Thymus (tissue), 11 donors: ENCODE measurements around the gene ZBTB25. TPM values are rescaled to one million over a fixed set of nuclear protein-coding genes. Genes with fewer than 3 reads are reported as not detected.

ENCODE experiments used
- DNase-seq, 9 donors: peaks; one replicate each; pipeline ENCODE4 v3.0.0-alpha.2; 2013; ENCODE audit warnings: low spot score in 9 of 9, low read depth in 6 of 9, missing footprints in 1 of 9
- H3K27ac ChIP-seq, 2 donors: one replicate each; pipeline ENCODE4 v1.5.1; 2013; ENCODE audit warnings: control low read depth in 1 of 2, low read depth in 1 of 2, low read length in 1 of 2, mild to moderate bottlenecking in 1 of 2, moderate library complexity in 1 of 2
- H3K27me3 ChIP-seq, 2 donors: one replicate each; pipeline ENCODE4 v1.5.1; 2013; ENCODE audit warnings: low read length in 1 of 2; ENCODE audit not compliant: control insufficient read depth in 2 of 2, insufficient read depth in 1 of 2
- H3K36me3 ChIP-seq, 2 donors: one replicate each; pipeline ENCODE4 v1.5.1; 2013; ENCODE audit warnings: low read length in 1 of 2, mild to moderate bottlenecking in 1 of 2, moderate library complexity in 1 of 2; ENCODE audit not compliant: control insufficient read depth in 2 of 2, insufficient read depth in 2 of 2
- H3K4me1 ChIP-seq, 2 donors: one replicate each; pipeline ENCODE4 v1.5.1; 2013; ENCODE audit warnings: low read length in 2 of 2; ENCODE audit not compliant: control insufficient read depth in 2 of 2, insufficient read depth in 2 of 2
- H3K4me3 ChIP-seq, 2 donors: one replicate each; pipeline ENCODE4 v1.5.1; 2013; ENCODE audit warnings: low read length in 2 of 2, control low read depth in 1 of 2, mild to moderate bottlenecking in 1 of 2
- H3K9me3 ChIP-seq, 2 donors: one replicate each; pipeline ENCODE4 v1.5.1; 2013; ENCODE audit warnings: low read length in 1 of 2, mild to moderate bottlenecking in 1 of 2; ENCODE audit not compliant: control insufficient read depth in 2 of 2, insufficient read depth in 1 of 2
- WGBS: extraction: QIAGEN DNeasy Blood & Tissue Kit; methylation state at CpG from one replicate; pipeline ENCODE4 v1.1.7; 2013; 5-methylcytosine and 5-hydroxymethylcytosine counted together
- polyA plus RNA-seq: library from polyadenylated mRNA; stranded (reverse); fragments of 200-250 nt; gene quantifications from one replicate; pipeline ENCODE4 v1.2.3, GENCODE V29; 2013
- total RNA-seq: library from RNA; stranded (reverse); fragments of 120-200 nt; gene quantifications from one replicate; pipeline ENCODE4 v1.2.4, GENCODE V29; 2013
- donor health status: healthy.

Gene ZBTB25
- total and polyA plus RNA-seq, 2 donors, result 10.6 to 15.0 TPM

- H3K4me1 ChIP-seq, result peaks cover 3 to 12% of the 10 kb centered on the region in 2 donors
- H3K27ac ChIP-seq, result no peak overlapping the region
- DNase-seq, result no peak
- peaks cover 0 to 2% of the 10 kb centered on the region in 2 donors for H3K27me3 ChIP-seq
- H3K36me3 ChIP-seq, result peaks cover 8 to 47% of the 10 kb centered on the region in 2 donors
- WGBS, result 97% methylated on average over 3 of the region's 3 CpGs
- no peak overlapping the region for H3K4me3 ChIP-seq
- H3K9me3 ChIP-seq, result no peaks in the 10 kb centered on the region
Measured at GRCh38 chr14:64461221-64461620, 42.4 kb downstream of the ZBTB25 start.

GRCh38 chr14:64459405-64460136 lies 44.1 kb downstream of the ZBTB25 start:
- peaks cover 12 to 56% of the 10 kb centered on the region in 2 donors for H3K36me3 ChIP-seq
- H3K4me1 ChIP-seq, result peaks cover 0 to 2% of the 10 kb centered on the region in 2 donors
- H3K27me3 ChIP-seq, result no peaks in the 10 kb centered on the region
- 96% methylated on average over 4 of the region's 4 CpGs for WGBS
- no peak for DNase-seq
- no peaks in the 10 kb centered on the region for H3K9me3 ChIP-seq
- no peak overlapping the region for H3K4me3 ChIP-seq
- no peak overlapping the region for H3K27ac ChIP-seq

- H3K27me3 ChIP-seq, result no peaks in the 10 kb centered on the region
- H3K4me3 ChIP-seq, result no peak overlapping the region
- peaks cover 24 to 56% of the 10 kb centered on the region in 2 donors for H3K36me3 ChIP-seq
- H3K9me3 ChIP-seq, result no peaks in the 10 kb centered on the region
- H3K27ac ChIP-seq, result no peak overlapping the region
- no peak for DNase-seq
- no peaks in the 10 kb centered on the region for H3K4me1 ChIP-seq
- 98% methylated on average over 10 of the region's 10 CpGs for WGBS
Measured at GRCh38 chr14:64454671-64455070, 49.0 kb downstream of the ZBTB25 start.

- 90% methylated on average over 2 of the region's 2 CpGs for WGBS
- Histone ChIP-seq H3K36me3 (peaks cover 38 to 45% of the 10 kb centered on the region in 2 donors), H3K4me1 (no peaks in the 10 kb centered on the region), H3K9me3 (no peaks in the 10 kb centered on the region), H3K4me3 (no peak overlapping the region), H3K27ac (no peak overlapping the region), H3K27me3 (no peaks in the 10 kb centered on the region)
- DNase-seq, result no peak
Measured at GRCh38 chr14:64450255-64450654, 53.4 kb downstream of the ZBTB25 start.

GRCh38 chr14:64447876-64448670 lies 55.6 kb downstream of the ZBTB25 start:
- H3K4me3 ChIP-seq, result no peak overlapping the region
- peak overlapping the region in 1 of 2 donors; percentile 18 for H3K27ac ChIP-seq
- DNase-seq, result no peak
- 98% methylated on average over 5 of the region's 5 CpGs for WGBS
- H3K9me3 ChIP-seq, result no peaks in the 10 kb centered on the region
- H3K4me1 ChIP-seq, result no peaks in the 10 kb centered on the region
- peaks cover 29 to 44% of the 10 kb centered on the region in 2 donors for H3K36me3 ChIP-seq
- no peaks in the 10 kb centered on the region for H3K27me3 ChIP-seq

- H3K4me1 ChIP-seq, result no peaks in the 10 kb centered on the region
- H3K27ac ChIP-seq, result peak overlapping the region; percentile 12 to 55
- no peak for DNase-seq
- H3K4me3 ChIP-seq, result no peak overlapping the region
- 95% methylated on average over 7 of the region's 7 CpGs for WGBS
- H3K36me3 ChIP-seq, result peaks cover 36 to 58% of the 10 kb centered on the region in 2 donors
- no peaks in the 10 kb centered on the region for H3K9me3 ChIP-seq
- no peaks in the 10 kb centered on the region for H3K27me3 ChIP-seq
Measured at GRCh38 chr14:64444984-64445845, 58.4 kb downstream of the ZBTB25 start.

GRCh38 chr14:64444140-64444539 lies 59.5 kb downstream of the ZBTB25 start:
- no peaks in the 10 kb centered on the region for H3K4me1 ChIP-seq
- no peak for DNase-seq
- WGBS, result 93% methylated on average over 11 of the region's 11 CpGs
- peaks cover 30 to 57% of the 10 kb centered on the region in 2 donors for H3K36me3 ChIP-seq
- no peak overlapping the region for H3K4me3 ChIP-seq
- no peaks in the 10 kb centered on the region for H3K9me3 ChIP-seq
- H3K27ac ChIP-seq, result no peak overlapping the region
- no peaks in the 10 kb centered on the region for H3K27me3 ChIP-seq

GRCh38 chr14:64442300-64442988 lies 61.2 kb downstream of the ZBTB25 start:
- WGBS, result 97% methylated on average over 17 of the region's 17 CpGs
- Histone ChIP-seq H3K27ac (no peak overlapping the region), H3K9me3 (no peaks in the 10 kb centered on the region), H3K27me3 (no peaks in the 10 kb centered on the region), H3K4me3 (no peak overlapping the region), H3K36me3 (peaks cover 21 to 66% of the 10 kb centered on the region in 2 donors), H3K4me1 (no peaks in the 10 kb centered on the region)
- no peak for DNase-seq
